Transverse colon (tissue), 3 donors: ENCODE results near the gene RFTN1.

Experiments
- EP300 ChIP-seq: sonication (generic); formaldehyde crosslinking; IDR thresholded peaks from one replicate; pipeline ENCODE4 v1.6.1; 2017; ENCODE audit warnings: antibody characterized with exemption, low read depth
- POLR2A ChIP-seq: fragments of 450-650 bp; IDR thresholded peaks from one replicate; pipeline ENCODE4 v1.6.1; 2016; ENCODE audit warnings: antibody characterized with exemption, mild to moderate bottlenecking, moderate library complexity
- TF ChIP-seq, protein P1 (sequence below), 5 experiments: fragments of 200-600 bp in 3 of 5; fragments of 450-650 bp in 2 of 5; sonication (generic) in 3 of 5; IDR thresholded peaks; 1 replicate in 2 of 5; 2 replicates in 3 of 5; pipeline ENCODE4 v1.5.1; 2016 to 2017; ENCODE audit warnings: antibody characterized with exemption in 5 of 5, inconsistent platforms in 3 of 5, mild to moderate bottlenecking in 2 of 5, moderate library complexity in 1 of 5

DNA sequence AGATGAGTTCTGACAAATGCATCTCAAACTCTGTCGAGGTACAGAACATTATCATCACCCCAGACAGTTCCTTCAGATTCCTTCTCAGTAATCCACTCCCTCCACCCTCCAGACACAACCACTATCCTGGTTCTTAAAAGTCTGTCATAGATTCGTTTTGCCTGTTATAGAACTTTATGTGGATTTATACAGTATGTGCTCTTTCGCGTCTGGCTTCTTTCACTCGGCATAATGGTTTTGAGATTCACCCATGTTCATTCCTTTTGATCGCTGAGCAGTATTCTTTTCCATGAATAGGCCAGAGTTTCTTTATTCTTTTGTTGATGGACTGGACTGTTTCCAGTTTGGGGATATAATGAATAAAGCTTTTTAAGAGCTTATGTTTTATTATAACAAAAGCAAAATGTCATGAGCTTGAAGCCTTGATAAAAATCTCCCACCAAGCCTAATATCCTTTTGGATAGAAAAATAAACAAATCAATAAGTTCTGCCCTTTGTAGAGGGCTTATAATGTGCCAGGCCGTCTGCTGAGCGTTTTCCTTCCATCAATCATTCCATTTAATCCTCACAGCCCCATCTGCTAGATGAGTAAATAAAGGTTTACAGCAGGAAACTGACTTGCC is 21.3 kb upstream of the RFTN1 start:
- TF ChIP-seq POLR2A (no peak), EP300 (no peak)
- TF ChIP-seq, protein P1, sequence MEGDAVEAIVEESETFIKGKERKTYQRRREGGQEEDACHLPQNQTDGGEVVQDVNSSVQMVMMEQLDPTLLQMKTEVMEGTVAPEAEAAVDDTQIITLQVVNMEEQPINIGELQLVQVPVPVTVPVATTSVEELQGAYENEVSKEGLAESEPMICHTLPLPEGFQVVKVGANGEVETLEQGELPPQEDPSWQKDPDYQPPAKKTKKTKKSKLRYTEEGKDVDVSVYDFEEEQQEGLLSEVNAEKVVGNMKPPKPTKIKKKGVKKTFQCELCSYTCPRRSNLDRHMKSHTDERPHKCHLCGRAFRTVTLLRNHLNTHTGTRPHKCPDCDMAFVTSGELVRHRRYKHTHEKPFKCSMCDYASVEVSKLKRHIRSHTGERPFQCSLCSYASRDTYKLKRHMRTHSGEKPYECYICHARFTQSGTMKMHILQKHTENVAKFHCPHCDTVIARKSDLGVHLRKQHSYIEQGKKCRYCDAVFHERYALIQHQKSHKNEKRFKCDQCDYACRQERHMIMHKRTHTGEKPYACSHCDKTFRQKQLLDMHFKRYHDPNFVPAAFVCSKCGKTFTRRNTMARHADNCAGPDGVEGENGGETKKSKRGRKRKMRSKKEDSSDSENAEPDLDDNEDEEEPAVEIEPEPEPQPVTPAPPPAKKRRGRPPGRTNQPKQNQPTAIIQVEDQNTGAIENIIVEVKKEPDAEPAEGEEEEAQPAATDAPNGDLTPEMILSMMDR (IDR thresholded peaks at IDR 0.05): no peak
